MM.1S (cell line): ENCODE data around the gene NRXN3.

Experiments used
- DNase-seq: peaks from one replicate; pipeline ENCODE4 v3.0.0-alpha.2; 2015
- H2AFZ ChIP-seq: fragments of 300-600 bp; sonication (generic); 2 replicates; pipeline ENCODE4 v1.6.0; 2016; ENCODE audit warnings: antibody characterized with exemption, low read length
- H3F3A ChIP-seq: fragments of 300-600 bp; sonication (generic); 2 replicates; pipeline ENCODE4 v1.6.1; 2016; ENCODE audit warnings: mild to moderate bottlenecking, antibody characterized with exemption, low read length, moderate library complexity, mixed read lengths; ENCODE audit not compliant: insufficient read depth
- H3K27ac ChIP-seq: fragments of 300-600 bp; sonication (generic); 2 replicates; pipeline ENCODE4 v1.5.1; 2016; ENCODE audit warnings: mild to moderate bottlenecking, low read length
- H3K27me3 ChIP-seq: fragments of 300-600 bp; sonication (generic); replicated peaks from 2 replicates; pipeline ENCODE4 v1.6.0; 2016; ENCODE audit warnings: low read length; ENCODE audit not compliant: insufficient read depth
- H3K36me3 ChIP-seq: fragments of 300-600 bp; sonication (generic); replicated peaks from 2 replicates; pipeline ENCODE4 v1.6.1; 2016; ENCODE audit warnings: mild to moderate bottlenecking, low read length, mixed read lengths; ENCODE audit not compliant: insufficient read depth
- H3K4me1 ChIP-seq: fragments of 300-600 bp; sonication (generic); 2 replicates; pipeline ENCODE4 v1.6.1; 2016; ENCODE audit warnings: low read length, mixed read lengths
- H3K4me2 ChIP-seq: fragments of 300-600 bp; sonication (generic); 2 replicates; pipeline ENCODE4 v1.6.0; 2016; ENCODE audit warnings: low read depth, low read length
- H3K4me3 ChIP-seq: fragments of 300-600 bp; sonication (generic); 2 replicates; pipeline ENCODE4 v1.5.1; 2016; ENCODE audit warnings: low read length, mixed read lengths
- H3K79me2 ChIP-seq: fragments of 300-600 bp; sonication (generic); 2 replicates; pipeline ENCODE4 v1.6.1; 2016; ENCODE audit warnings: mixed run types, low read length, mixed read lengths
- H3K9ac ChIP-seq: fragments of 300-600 bp; sonication (generic); 2 replicates; pipeline ENCODE4 v1.6.1; 2016; ENCODE audit warnings: low read length, mixed read lengths
- H3K9me2 ChIP-seq: fragments of 300-600 bp; sonication (generic); replicated peaks from 2 replicates; pipeline ENCODE4 v1.6.1; 2016; ENCODE audit warnings: mild to moderate bottlenecking, low read length, mixed read lengths; ENCODE audit not compliant: insufficient read depth
- H3K9me3 ChIP-seq: fragments of 300-600 bp; sonication (generic); replicated peaks from 2 replicates; pipeline ENCODE4 v1.6.1; 2016; ENCODE audit warnings: mild to moderate bottlenecking, low read length, mixed read lengths; ENCODE audit not compliant: insufficient read depth
- H4K20me1 ChIP-seq: fragments of 300-600 bp; sonication (generic); 2 replicates; pipeline ENCODE4 v1.6.1; 2016; ENCODE audit warnings: mild to moderate bottlenecking, low read length, moderate library complexity, mixed read lengths; ENCODE audit not compliant: insufficient read depth
- CTCF ChIP-seq: fragments of 300-600 bp; sonication (generic); IDR thresholded peaks from 2 replicates; pipeline ENCODE4 v1.5.1; 2016; ENCODE audit warnings: antibody characterized with exemption, low read length, mixed read lengths
- EZH2 ChIP-seq: fragments of 300-600 bp; sonication (generic); optimal IDR thresholded peaks from 2 replicates; pipeline ENCODE3; 2017; ENCODE audit warnings: low read depth, mild to moderate bottlenecking, antibody characterized with exemption, low read length, mixed read lengths
- EZH2phosphoT487 ChIP-seq: fragments of 300-600 bp; sonication (generic); IDR thresholded peaks from 2 replicates; pipeline ENCODE4 v1.6.1; 2018; ENCODE audit warnings: antibody characterized with exemption, low read length

Gene NRXN3

GRCh38 chr14:79376557-79376956, 1206.4 kb downstream of the NRXN3 start:
- H3K27me3 ChIP-seq, result no peaks in the 10 kb centered on the region
- no peak for DNase-seq
- no peak overlapping the region for H3K27ac ChIP-seq
- TF ChIP-seq EZH2phosphoT487, result no peak
- no peak for TF ChIP-seq CTCF
- no peak for TF ChIP-seq EZH2
- H3K4me3 ChIP-seq, result no peak overlapping the region
- no peak overlapping the region for H3K9ac ChIP-seq
- H3K79me2 ChIP-seq, result no peaks in the 10 kb centered on the region
- H2AFZ ChIP-seq, result no peak overlapping the region
- H3K4me2 ChIP-seq, result no peak overlapping the region
- H3K36me3 ChIP-seq, result no peaks in the 10 kb centered on the region
- H3K4me1 ChIP-seq, result no peaks in the 10 kb centered on the region
- H3K9me2 ChIP-seq, result no peaks in the 10 kb centered on the region
- no peaks in the 10 kb centered on the region for H3K9me3 ChIP-seq
- H4K20me1 ChIP-seq, result no peaks in the 10 kb centered on the region
- no peaks in the 10 kb centered on the region for H3F3A ChIP-seq

- Histone ChIP-seq H3K4me3 (no peak overlapping the region), H3K79me2 (no peaks in the 10 kb centered on the region), H3K9ac (no peak overlapping the region)
These were observed 1207.8 kb downstream of the NRXN3 start for GRCh38 chr14:79378020-79378419.

GRCh38 chr14:79379266-79379665, 1209.1 kb downstream of the NRXN3 start:
- Histone ChIP-seq H2AFZ (no peak overlapping the region), H4K20me1 (no peaks in the 10 kb centered on the region), H3K4me1 (no peaks in the 10 kb centered on the region), H3K27ac (no peak overlapping the region), H3K27me3 (no peaks in the 10 kb centered on the region), H3K79me2 (no peaks in the 10 kb centered on the region), H3K4me3 (no peak overlapping the region), H3K4me2 (no peak overlapping the region), H3K9me2 (no peaks in the 10 kb centered on the region), H3K9ac (no peak overlapping the region), H3K36me3 (no peaks in the 10 kb centered on the region), H3F3A (no peaks in the 10 kb centered on the region), H3K9me3 (no peaks in the 10 kb centered on the region)
- no peak for TF ChIP-seq EZH2phosphoT487
- TF ChIP-seq CTCF, result no peak
- no peak for TF ChIP-seq EZH2
- DNase-seq, result no peak

More at GRCh38 chr14:79378020-79378419, 1207.8 kb downstream of the NRXN3 start:
- TF ChIP-seq EZH2 (no peak), EZH2phosphoT487 (no peak), CTCF (no peak)
- Histone ChIP-seq H3K27me3 (no peaks in the 10 kb centered on the region), H2AFZ (no peak overlapping the region), H3K4me1 (no peaks in the 10 kb centered on the region), H4K20me1 (no peaks in the 10 kb centered on the region), H3K9me2 (no peaks in the 10 kb centered on the region), H3K36me3 (no peaks in the 10 kb centered on the region), H3F3A (no peaks in the 10 kb centered on the region), H3K9me3 (no peaks in the 10 kb centered on the region), H3K4me2 (no peak overlapping the region), H3K27ac (no peak overlapping the region)
- DNase-seq, result no peak
